GM18861 (cell line): ENCODE measurements around the gene NDRG4.

Experiments
- ATAC-seq: cut with Tn5 transposase; IDR thresholded peaks from one replicate; pipeline ENCODE4 v1.9.1; 2021; ENCODE audit not compliant: unreplicated experiment

Gene NDRG4

GRCh38 chr16:58499615-58500351 lies at the start of gene NDRG4:
NDRG4 (plus strand) TSS chr16:58500143; CDS start chr16:58500249, 106 bp downstream.
- peak; percentile 67 for ATAC-seq

- ATAC-seq, result no peak
Measured at GRCh38 chr16:58450590-58450989, 49.4 kb upstream of the NDRG4 start.

- ATAC-seq, result no peak
Measured at GRCh38 chr16:58451265-58451689, 48.7 kb upstream of the NDRG4 start.

GRCh38 chr16:58451945-58452401 lies 48.0 kb upstream of the NDRG4 start:
- no peak for ATAC-seq

DNA sequence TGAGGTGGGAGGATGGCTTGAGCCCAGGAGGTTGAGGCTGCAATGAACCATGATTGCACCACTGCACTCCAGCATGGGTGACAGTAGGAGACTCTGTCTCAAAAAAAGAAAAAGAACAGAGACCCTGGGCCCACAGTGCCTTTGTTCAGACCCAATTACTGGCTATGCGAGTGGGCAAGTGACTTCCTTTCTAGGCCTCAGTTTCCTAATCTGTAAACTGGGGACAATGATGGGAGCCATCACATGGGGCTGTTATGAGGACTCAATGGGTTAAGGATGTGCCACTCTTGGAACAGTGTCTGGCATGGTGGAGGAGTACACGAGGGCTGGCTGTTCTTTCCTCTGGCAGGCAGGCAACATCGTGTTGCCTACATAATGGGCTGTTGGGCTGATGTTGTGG lies 47.3 kb upstream of the NDRG4 start:
- no peak for ATAC-seq

- no peak for ATAC-seq
Measured at GRCh38 chr16:58454178-58454577, 45.8 kb upstream of the NDRG4 start.

DNA sequence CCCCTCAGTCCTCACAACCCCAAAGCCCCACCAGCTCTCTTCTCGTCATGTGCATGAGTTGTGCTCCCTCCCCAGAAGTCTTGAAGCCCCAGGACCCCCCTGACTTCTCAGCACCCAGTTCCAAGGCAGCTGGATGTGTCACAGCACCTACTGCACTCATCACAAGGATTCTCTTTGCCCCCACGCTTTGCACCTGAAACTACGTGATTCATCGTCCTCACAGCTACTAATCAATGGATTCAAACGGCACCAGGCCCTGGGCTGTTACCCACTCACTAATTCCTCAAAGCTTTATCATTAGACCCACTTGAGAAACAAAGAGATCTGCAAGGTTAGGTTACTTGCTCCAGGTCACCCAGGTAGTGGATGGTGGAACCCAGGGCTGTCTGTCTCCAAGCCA lies 45.1 kb upstream of the NDRG4 start:
- ATAC-seq, result no peak

DNA sequence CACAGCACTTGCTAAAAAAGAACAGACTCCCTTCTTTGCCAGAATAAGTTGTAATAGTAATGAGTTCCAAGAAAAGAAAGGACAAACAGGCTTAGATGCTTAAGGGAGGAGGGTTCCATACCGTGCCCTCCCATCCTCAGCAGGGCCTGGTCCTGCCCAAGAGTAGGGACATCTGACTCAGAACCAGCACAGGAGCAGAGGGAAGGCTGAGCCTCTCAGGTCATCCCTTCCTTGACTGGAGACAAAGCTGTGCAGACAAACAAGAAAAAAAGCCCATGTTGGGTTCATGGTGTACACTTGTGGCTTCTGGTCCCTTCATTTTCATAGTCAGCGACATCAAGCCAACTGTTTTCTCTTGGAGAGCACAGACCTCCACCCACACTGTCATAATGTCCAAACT lies 44.2 kb upstream of the NDRG4 start:
- ATAC-seq, result no peak

- no peak for ATAC-seq
Measured at GRCh38 chr16:58456193-58456592, 43.8 kb upstream of the NDRG4 start.

GRCh38 chr16:58458606-58459343 lies 41.2 kb upstream of the NDRG4 start:
- no peak for ATAC-seq

- ATAC-seq, result no peak
Measured at GRCh38 chr16:58459344-58460218, 40.4 kb upstream of the NDRG4 start.

DNA sequence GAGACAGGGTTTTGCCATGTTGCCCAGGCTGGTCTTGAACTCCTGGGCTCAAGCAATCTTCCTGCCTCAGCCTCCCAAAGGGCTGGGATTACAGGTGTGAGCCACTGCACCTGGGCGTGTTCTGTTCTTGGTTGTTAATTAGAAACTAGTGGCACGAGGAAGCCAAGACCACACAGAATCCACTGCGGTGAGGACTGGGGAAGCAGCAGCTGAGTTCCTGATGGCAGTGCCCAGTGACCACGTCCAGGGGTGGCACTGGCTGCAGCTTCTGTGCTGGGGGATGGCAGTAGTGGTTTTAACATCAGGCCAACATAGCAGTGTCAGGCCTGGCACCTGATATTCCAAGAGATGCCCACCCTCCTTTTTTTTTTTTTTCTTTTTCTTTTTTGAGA lies 39.7 kb upstream of the NDRG4 start:
- no peak for ATAC-seq

GRCh38 chr16:58461056-58461455 lies 38.9 kb upstream of the NDRG4 start:
- no peak for ATAC-seq

- ATAC-seq, result no peak
Measured at GRCh38 chr16:58461640-58462039, 38.3 kb upstream of the NDRG4 start.

DNA sequence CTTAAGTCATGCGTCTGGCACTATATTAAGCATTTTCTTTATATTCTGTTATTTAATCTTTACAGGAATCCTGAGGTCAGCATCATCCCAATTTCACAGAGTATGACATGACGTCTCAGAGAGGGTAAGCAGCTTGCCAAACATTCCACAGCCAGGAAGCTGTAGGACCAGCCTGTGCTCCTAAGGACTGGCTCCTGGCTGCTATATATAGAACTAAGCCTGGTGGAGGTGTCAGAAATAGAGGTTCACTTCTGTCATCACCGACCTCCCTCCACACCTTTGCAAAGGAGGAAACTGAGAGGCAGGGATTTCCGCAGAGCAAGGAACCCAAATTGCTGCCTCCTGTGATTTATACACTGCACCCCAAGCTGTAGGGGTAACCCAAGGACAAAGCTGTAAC lies 37.9 kb upstream of the NDRG4 start:
- ATAC-seq, result no peak

DNA sequence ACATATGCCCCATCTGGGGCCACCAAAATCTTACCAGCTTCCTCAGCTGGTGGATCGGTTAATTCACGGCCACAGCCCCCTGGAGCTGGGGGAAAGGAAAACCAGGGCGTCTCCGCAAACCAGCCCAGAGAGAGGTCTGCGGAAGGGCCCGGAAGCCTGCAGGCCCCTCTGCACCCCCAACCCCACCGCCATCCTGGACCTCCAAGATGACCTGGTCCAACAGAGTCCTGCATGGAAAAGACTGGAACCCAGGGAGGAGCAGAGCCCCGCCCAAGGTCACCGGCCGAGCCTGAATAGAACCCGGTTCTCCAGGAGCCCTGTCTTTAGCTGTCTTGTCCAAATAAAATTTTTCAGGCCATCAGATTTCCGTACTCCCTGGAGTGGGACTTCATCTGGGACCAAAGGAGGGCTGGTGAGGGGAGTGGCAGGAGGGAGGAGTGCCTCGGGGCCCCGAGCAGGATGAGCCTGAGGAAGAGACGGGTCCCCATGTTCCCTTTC lies 37.4 kb upstream of the NDRG4 start:
- no peak for ATAC-seq

GRCh38 chr16:58462997-58463941 lies 36.7 kb upstream of the NDRG4 start:
- no peak for ATAC-seq

GRCh38 chr16:58464047-58464915 lies 35.7 kb upstream of the NDRG4 start:
- no peak for ATAC-seq
